B cell (primary cell): ENCODE measurements around the gene HPN.

Source experiments
- CTCF ChIP-seq: fragments of 200-600 bp; IDR thresholded peaks from one replicate; pipeline ENCODE4 v1.8.0; 2022; ENCODE audit warnings: antibody characterized with exemption, mild to moderate bottlenecking
- EZH2 ChIP-seq: IDR thresholded peaks from 2 replicates; pipeline ENCODE4 v1.6.1; 2012; ENCODE audit warnings: borderline replicate concordance, low read depth, mild to moderate bottlenecking, moderate library complexity, low read length; ENCODE audit not compliant: insufficient read depth, poor library complexity, severe bottlenecking

- TF ChIP-seq EZH2: no peak
- no peak for TF ChIP-seq CTCF
Observed at GRCh38 chr19:34994286-34994642, 47.3 kb upstream of the HPN start.
